ENCODE measurements around the gene ANKRD31. TPM values are rescaled to one million over a fixed set of nuclear protein-coding genes. Genes with fewer than 3 reads are reported as not detected.
A peak's percentile ranks its signal among the peaks of the same experiment; 100 is the strongest.
"Not testable (repeated sequence)": the region's sequence is repeated elsewhere in the genome, so short reads cannot be mapped to it uniquely, and the experiment has no call there.

Gene ANKRD31
- under 1 TPM in 5 of 6 donors, not detected in 1; 0.04 to 0.27 (median 0.08) TPM for polyA plus RNA-seq (ENCODE audit: low read depth in 6 of 6)

- ATAC-seq (ENCODE audit: low read depth in 2 of 2) = peak; percentile 97 to 99
- Mint-ChIP-seq H3K36me3 (no peaks in the 10 kb centered on the region), H3K4me1 (peaks cover 3 to 12% (median 5%) of the 10 kb centered on the region in 3 donors), H3K27ac (peak within 1 kb of the TSS; percentile 56 to 96 (median 86)), H3K9me3 (no peaks in the 10 kb centered on the region), H3K4me3 (peak within 1 kb of the TSS; percentile 83 to 97 (median 94)), H3K27me3 (peaks cover 0 to 11% (median 5%) of the 10 kb centered on the region in 3 donors)
- DNase-seq = peak; percentile 88
Observed at GRCh38 chr5:75236322-75237316, at the start of gene ANKRD31. TSS of gene ANKRD31 (minus strand) at chr5:75236878. CDS start at chr5:75236686, 192 bp downstream.

GRCh38 chr5:75286211-75286773, 49.6 kb upstream of the ANKRD31 start:
- Mint-ChIP-seq H3K27me3 (peaks cover 7 to 28% (median 17%) of the 10 kb centered on the region in 3 donors), H3K9me3 (peaks cover 0 to 15% (median 8%) of the 10 kb centered on the region in 7 donors), H3K4me1 (no peaks in the 10 kb centered on the region), H3K4me3 (no peak overlapping the region), H3K27ac (no peak overlapping the region), H3K36me3 (no peaks in the 10 kb centered on the region)
- DNase-seq = no peak
- no peak for ATAC-seq (ENCODE audit: low read depth in 2 of 2)

- ATAC-seq (ENCODE audit: low read depth in 2 of 2) (no peak), DNase-seq (no peak)
- Mint-ChIP-seq H3K4me3 (no peak overlapping the region), H3K36me3 (no peaks in the 10 kb centered on the region), H3K27ac (no peak overlapping the region), H3K27me3 (peaks cover 16 to 25% (median 18%) of the 10 kb centered on the region in 3 donors), H3K9me3 (peaks cover 0 to 2% (median 0%) of the 10 kb centered on the region in 7 donors), H3K4me1 (no peaks in the 10 kb centered on the region)
Observed at GRCh38 chr5:75282581-75282980, 45.9 kb upstream of the ANKRD31 start.

GRCh38 chr5:75281716-75282465, 45.2 kb upstream of the ANKRD31 start:
- no peak for ATAC-seq (ENCODE audit: low read depth in 2 of 2)
- no peaks in the 10 kb centered on the region for H3K36me3 Mint-ChIP-seq
- peaks cover 18 to 30% (median 21%) of the 10 kb centered on the region in 3 donors for H3K27me3 Mint-ChIP-seq
- no peak overlapping the region for H3K27ac Mint-ChIP-seq
- no peaks in the 10 kb centered on the region for H3K4me1 Mint-ChIP-seq
- no peak overlapping the region for H3K4me3 Mint-ChIP-seq
- no peak for DNase-seq
- no peaks in the 10 kb centered on the region for H3K9me3 Mint-ChIP-seq

GRCh38 chr5:75279321-75279720, 42.6 kb upstream of the ANKRD31 start:
- Mint-ChIP-seq H3K4me3 (no peak overlapping the region), H3K27ac (peak overlapping the region in 1 of 6 donors; percentile 23), H3K27me3 (peaks cover 16 to 31% (median 17%) of the 10 kb centered on the region in 3 donors), H3K36me3 (no peaks in the 10 kb centered on the region), H3K4me1 (no peaks in the 10 kb centered on the region), H3K9me3 (no peaks in the 10 kb centered on the region)
- DNase-seq = no peak
- ATAC-seq (ENCODE audit: low read depth in 2 of 2) = no peak

GRCh38 chr5:75277463-75277862, 40.8 kb upstream of the ANKRD31 start:
- H3K9me3 Mint-ChIP-seq = peaks cover 6 to 10% (median 8%) of the 10 kb centered on the region in 7 donors
- peaks cover 14 to 32% (median 16%) of the 10 kb centered on the region in 3 donors for H3K27me3 Mint-ChIP-seq
- no peak overlapping the region for H3K27ac Mint-ChIP-seq
- ATAC-seq (ENCODE audit: low read depth in 2 of 2) = no peak
- H3K4me1 Mint-ChIP-seq = no peaks in the 10 kb centered on the region
- H3K4me3 Mint-ChIP-seq = no peak overlapping the region
- DNase-seq = no peak
- H3K36me3 Mint-ChIP-seq = peaks cover 8 to 13% of the 10 kb centered on the region in 2 donors

GRCh38 chr5:75275756-75276155, 39.1 kb upstream of the ANKRD31 start:
- Mint-ChIP-seq H3K36me3 (peaks cover 8 to 13% of the 10 kb centered on the region in 2 donors), H3K27me3 (peaks cover 13 to 21% (median 16%) of the 10 kb centered on the region in 3 donors), H3K4me3 (no peak overlapping the region), H3K27ac (no peak overlapping the region), H3K9me3 (peaks cover 6 to 10% (median 9%) of the 10 kb centered on the region in 7 donors), H3K4me1 (no peaks in the 10 kb centered on the region)
- DNase-seq (no peak), ATAC-seq (ENCODE audit: low read depth in 2 of 2) (no peak)

GRCh38 chr5:75275147-75275546, 38.5 kb upstream of the ANKRD31 start:
- H3K27ac Mint-ChIP-seq = no peak overlapping the region
- H3K27me3 Mint-ChIP-seq = peaks cover 13 to 21% (median 16%) of the 10 kb centered on the region in 3 donors

GRCh38 chr5:75274486-75274885, 37.8 kb upstream of the ANKRD31 start:
- no peak overlapping the region for H3K27ac Mint-ChIP-seq
- H3K36me3 Mint-ChIP-seq = peaks cover 8 to 13% of the 10 kb centered on the region in 2 donors
- peaks cover 6 to 10% (median 9%) of the 10 kb centered on the region in 7 donors for H3K9me3 Mint-ChIP-seq
- DNase-seq (no peak), ATAC-seq (ENCODE audit: low read depth in 2 of 2) (no peak)
- H3K4me3 Mint-ChIP-seq = no peak overlapping the region
- peaks cover 10 to 20% (median 13%) of the 10 kb centered on the region in 3 donors for H3K27me3 Mint-ChIP-seq
- no peaks in the 10 kb centered on the region for H3K4me1 Mint-ChIP-seq

More at GRCh38 chr5:75275147-75275546, 38.5 kb upstream of the ANKRD31 start:
- H3K9me3 Mint-ChIP-seq = peaks cover 6 to 10% (median 9%) of the 10 kb centered on the region in 7 donors
- no peak for DNase-seq
- peaks cover 8 to 13% of the 10 kb centered on the region in 2 donors for H3K36me3 Mint-ChIP-seq
- no peaks in the 10 kb centered on the region for H3K4me1 Mint-ChIP-seq
- H3K4me3 Mint-ChIP-seq = no peak overlapping the region
- ATAC-seq (ENCODE audit: low read depth in 2 of 2) = no peak

- ATAC-seq (ENCODE audit: low read depth in 2 of 2); H3K27ac Mint-ChIP-seq; H3K4me3 Mint-ChIP-seq; DNase-seq; H3K4me1 Mint-ChIP-seq: not testable (repeated sequence)
- Mint-ChIP-seq H3K27me3 (peaks cover 5 to 18% (median 12%) of the 10 kb centered on the region in 3 donors), H3K36me3 (peaks cover 8 to 13% of the 10 kb centered on the region in 2 donors), H3K9me3 (peaks cover 7 to 17% (median 15%) of the 10 kb centered on the region in 7 donors)
Observed at GRCh38 chr5:75270605-75271004, 33.9 kb upstream of the ANKRD31 start.

GRCh38 chr5:75265731-75266130, 29.1 kb upstream of the ANKRD31 start:
- ATAC-seq (ENCODE audit: low read depth in 2 of 2) (no peak), DNase-seq (no peak)
- H3K27ac Mint-ChIP-seq = no peak overlapping the region

GRCh38 chr5:75262271-75262670, 25.6 kb upstream of the ANKRD31 start:
- ATAC-seq (ENCODE audit: low read depth in 2 of 2) (no peak), DNase-seq (no peak)
- Mint-ChIP-seq H3K9me3 (peaks cover 0 to 5% (median 2%) of the 10 kb centered on the region in 7 donors), H3K4me3 (no peak overlapping the region), H3K27me3 (peaks cover 31 to 59% (median 37%) of the 10 kb centered on the region in 3 donors), H3K4me1 (no peaks in the 10 kb centered on the region), H3K36me3 (peaks cover 0 to 3% of the 10 kb centered on the region in 2 donors), H3K27ac (peak overlapping the region in 1 of 6 donors; percentile 4)

More at GRCh38 chr5:75265731-75266130, 29.1 kb upstream of the ANKRD31 start:
- Mint-ChIP-seq H3K36me3 (no peaks in the 10 kb centered on the region), H3K4me1 (no peaks in the 10 kb centered on the region), H3K27me3 (peaks cover 16 to 36% (median 17%) of the 10 kb centered on the region in 3 donors), H3K9me3 (peaks cover 0 to 10% (median 6%) of the 10 kb centered on the region in 7 donors), H3K4me3 (no peak overlapping the region)

GRCh38 chr5:75260708-75261107, 24.0 kb upstream of the ANKRD31 start:
- peaks cover 6 to 17% (median 15%) of the 10 kb centered on the region in 7 donors for H3K9me3 Mint-ChIP-seq
- no peak overlapping the region for H3K27ac Mint-ChIP-seq
- no peaks in the 10 kb centered on the region for H3K4me1 Mint-ChIP-seq
- no peak for ATAC-seq (ENCODE audit: low read depth in 2 of 2)
- H3K36me3 Mint-ChIP-seq = peaks cover 0 to 17% of the 10 kb centered on the region in 2 donors
- H3K27me3 Mint-ChIP-seq = peaks cover 39 to 64% (median 48%) of the 10 kb centered on the region in 3 donors
- H3K4me3 Mint-ChIP-seq = no peak overlapping the region
- no peak for DNase-seq
